Fibroblast of skin of scalp (primary cell): ENCODE measurements around the gene ADGRD1.
"Not testable (repeated sequence)": the region's sequence is repeated elsewhere in the genome, so short reads cannot be mapped to it uniquely, and the experiment has no call there.

Experiments
- DNase-seq: peaks from one replicate; pipeline ENCODE4 v3.0.0-alpha.2; 2013

ADGRD1 gene

DNA sequence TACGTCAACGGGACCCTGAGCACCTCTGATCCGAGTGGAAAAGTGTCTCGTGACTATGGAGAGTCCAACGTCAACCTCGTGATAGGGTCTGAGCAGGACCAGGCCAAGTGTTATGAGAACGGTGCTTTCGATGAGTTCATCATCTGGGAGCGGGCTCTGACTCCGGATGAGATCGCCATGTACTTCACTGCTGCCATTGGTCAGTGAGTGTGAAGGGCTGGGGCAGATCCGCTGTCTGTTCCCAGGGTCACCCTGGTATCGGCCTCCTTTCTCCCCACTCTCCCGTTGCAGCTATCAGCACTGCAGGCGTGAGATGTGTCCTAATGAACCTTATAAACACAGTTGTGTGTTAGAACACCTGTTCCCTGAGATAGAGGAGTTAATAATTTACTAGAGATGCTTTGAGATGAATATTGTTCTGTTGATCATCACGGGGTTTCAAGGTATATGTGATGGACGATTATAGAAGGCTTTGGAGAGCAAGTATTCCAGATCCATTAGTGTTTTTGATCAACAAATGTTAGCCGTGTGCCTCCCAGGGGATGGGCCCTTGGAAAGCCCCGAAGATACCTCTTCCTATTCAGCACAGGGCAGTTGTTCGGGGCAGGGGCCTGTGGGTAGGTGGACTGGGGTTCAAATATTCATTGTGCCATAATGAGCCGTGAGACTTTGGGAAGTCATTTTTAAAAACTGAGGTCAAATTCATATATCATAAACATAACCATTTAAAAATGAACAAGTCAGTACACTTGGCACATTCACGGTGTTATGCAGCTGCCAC lies 33.6 kb downstream of the ADGRD1 start:
- DNase-seq = no peak

- DNase-seq = no peak
These were observed 34.6 kb downstream of the ADGRD1 start for GRCh38 chr12:130988261-130988660.

- no peak for DNase-seq
These were observed 35.0 kb downstream of the ADGRD1 start for GRCh38 chr12:130988751-130989150.

DNA sequence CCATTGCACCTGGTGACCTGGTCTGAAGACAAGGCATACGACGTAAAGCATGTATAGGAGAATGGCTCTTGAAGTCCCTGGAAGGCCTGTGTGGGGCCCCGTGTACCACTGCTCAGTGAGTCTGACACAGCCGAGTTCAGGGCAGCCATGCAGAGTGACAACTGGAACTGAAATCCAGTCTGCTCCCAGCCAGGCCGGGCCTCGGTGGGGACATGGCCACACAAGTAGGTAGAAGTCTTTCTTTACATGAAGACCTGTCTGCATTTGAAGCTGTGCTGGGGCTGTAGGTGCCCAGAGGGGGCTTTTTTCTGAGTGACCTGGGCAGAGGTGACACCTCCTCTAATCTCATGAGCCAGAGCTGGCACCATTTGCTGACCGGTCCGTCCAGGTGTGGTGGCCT lies 35.7 kb downstream of the ADGRD1 start:
- DNase-seq = no peak

DNA sequence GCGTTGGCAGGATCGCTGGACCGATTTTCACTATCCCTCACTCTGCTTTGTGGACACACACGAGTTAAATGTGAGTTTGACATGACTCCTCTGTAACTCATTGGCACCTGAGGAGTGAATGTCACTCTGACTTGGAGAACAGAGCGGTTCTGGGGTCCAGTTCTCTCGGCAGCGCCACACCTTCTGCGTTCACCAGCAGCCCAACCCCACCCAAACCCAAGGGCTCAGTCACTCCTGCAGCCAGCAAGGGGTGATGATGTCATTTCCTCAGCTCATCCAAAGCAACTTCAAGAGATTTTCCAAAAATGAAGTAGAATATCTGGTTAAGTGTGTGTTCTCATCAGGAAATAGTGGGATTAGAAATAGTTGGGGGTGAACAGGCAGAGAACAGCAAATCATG lies 36.3 kb downstream of the ADGRD1 start:
- DNase-seq = no peak

DNA sequence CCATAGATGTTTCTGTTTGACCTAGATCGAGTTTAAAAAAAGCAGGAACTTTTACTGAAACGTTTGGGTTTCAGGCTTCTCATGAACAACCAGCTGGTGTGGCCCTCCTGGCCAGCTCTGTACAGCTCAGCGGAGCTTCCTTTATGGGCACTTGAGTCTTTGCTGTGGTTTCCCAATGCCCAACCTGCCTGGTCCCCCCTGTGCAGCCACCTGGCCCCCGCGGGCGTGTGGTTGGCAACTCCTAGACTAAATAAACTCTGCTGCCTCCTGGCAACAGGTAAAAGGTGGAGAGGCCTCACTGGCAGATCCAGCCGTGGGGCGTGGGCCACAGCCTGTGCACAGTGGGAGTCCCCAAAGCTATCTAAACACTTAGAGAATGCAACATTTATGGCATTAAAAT lies 38.7 kb downstream of the ADGRD1 start:
- DNase-seq = no peak

- no peak for DNase-seq
These were observed 39.4 kb downstream of the ADGRD1 start for GRCh38 chr12:130992979-130993538.

DNA sequence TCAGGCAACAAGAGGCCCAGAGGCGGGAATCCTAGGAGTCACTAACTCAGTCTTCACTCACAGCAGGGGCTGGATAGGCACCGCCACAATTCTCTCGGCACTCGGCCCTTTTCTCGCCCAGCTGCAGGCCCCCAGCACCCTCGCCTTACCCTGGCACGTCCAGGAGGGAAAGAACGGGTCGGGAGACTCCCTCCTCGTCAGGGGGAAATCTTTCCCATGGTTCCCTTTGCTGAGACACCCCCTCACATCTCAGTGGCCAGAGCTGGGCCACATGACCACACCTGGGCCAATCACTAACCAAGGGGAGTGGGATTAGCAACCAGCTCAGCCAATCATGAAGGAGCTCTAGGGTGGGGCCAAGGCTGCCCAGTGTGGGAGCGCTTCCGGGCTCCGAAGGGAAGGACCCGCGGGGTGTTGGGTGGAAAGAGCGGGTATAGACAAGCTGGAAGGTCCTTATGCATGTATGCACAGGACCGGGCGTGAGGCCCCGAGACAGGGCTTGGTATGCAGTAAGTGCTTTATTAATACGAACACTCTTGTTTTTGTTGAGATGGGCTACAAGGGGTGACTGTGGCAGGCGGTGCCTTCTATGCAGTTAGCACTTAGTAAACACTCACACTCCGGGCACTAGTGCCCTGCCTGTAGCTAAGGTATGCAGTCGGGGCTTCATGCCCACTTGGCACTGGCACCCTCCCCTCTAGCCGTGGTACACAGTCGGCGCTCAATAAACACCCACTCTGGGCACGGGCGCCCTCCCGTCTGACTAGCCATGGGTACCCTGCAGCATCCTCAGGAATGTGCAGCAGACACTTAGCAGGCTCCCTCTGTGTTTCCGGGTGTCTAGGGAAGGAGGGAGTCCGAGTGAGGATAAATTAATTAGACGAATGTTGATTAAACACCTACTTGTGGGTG lies 40.3 kb downstream of the ADGRD1 start:
- no peak for DNase-seq

DNA sequence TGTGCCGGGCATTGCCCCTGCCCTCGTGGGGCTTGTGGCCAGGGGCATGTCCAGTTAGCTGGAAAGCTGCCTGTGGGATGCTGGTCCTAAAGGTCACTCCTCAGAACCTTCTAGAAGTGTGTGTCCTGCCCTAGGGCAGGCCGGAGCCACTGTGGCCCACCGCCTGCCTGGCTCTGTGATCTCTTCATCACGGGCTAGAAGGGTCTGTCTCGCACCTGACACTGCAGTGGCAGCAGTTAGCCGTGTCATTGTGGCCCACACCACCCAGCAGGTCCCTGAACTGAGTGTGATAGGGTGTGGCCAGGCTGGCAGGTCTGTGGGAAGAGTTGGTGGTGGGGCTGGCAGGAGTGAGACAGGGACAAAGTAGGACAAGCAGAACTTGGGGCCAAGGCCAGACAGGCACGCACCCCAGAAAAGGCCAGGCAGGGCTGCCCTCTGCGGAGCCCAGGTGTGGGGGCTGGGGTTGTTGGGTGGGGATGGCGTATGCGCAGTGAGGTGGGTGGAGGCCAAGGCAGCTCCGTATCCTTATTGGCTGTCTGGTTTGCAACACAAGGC lies 41.2 kb downstream of the ADGRD1 start:
- DNase-seq = no peak

DNA sequence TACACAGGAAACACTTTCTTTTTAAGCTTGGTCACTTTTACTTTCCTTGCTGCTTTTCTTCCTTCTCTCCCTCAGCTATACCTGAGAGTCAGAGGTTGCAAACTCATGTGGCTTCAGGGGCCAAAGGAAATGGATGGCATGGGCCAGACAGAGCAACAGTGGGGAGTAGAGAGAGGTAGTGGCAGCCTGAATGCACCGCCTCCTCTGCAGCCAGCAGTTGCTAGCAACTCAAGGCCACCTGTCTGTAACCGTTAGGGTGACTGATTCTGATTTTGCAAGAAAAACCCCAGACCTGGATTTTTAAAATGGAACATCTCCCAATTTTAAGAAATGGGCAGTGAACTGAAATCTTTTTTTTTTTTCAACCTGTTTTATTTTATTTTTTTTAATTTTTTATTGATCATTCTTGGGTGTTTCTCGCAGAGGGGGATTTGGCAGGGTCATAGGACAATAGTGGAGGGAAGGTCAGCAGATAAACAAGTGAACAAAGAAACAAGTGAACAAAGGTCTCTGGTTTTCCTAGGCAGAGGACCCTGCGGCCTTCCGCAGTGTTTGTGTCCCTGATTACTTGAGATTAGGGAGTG lies 41.8 kb downstream of the ADGRD1 start:
- DNase-seq = not testable (repeated sequence)

- no peak for DNase-seq
These were observed 44.4 kb downstream of the ADGRD1 start for GRCh38 chr12:130998136-130998535.

GRCh38 chr12:131000000-131000486 lies 46.3 kb downstream of the ADGRD1 start:
- no peak for DNase-seq

GRCh38 chr12:131001493-131001892 lies 47.8 kb downstream of the ADGRD1 start:
- DNase-seq = no peak

DNA sequence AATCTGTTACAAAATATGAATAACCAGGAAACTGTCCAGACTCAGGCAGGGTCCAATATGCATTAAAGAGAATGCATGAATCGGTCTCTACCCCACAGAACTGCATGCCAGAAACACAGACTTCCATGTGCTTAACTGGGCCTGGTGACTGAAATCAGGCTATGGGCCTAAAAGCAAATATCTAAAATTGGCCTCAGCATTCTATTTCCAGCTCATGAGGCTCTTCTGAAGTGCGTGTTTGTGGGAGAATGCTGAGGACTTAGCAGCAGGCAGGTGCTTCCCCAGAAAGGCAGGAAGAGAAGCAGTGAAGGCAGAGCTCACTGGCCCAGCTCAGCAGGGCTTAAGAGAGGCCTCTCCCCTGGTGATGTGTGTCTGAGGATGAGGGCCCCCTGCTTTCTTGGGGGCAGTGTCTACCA lies 48.5 kb downstream of the ADGRD1 start:
- no peak for DNase-seq

DNA sequence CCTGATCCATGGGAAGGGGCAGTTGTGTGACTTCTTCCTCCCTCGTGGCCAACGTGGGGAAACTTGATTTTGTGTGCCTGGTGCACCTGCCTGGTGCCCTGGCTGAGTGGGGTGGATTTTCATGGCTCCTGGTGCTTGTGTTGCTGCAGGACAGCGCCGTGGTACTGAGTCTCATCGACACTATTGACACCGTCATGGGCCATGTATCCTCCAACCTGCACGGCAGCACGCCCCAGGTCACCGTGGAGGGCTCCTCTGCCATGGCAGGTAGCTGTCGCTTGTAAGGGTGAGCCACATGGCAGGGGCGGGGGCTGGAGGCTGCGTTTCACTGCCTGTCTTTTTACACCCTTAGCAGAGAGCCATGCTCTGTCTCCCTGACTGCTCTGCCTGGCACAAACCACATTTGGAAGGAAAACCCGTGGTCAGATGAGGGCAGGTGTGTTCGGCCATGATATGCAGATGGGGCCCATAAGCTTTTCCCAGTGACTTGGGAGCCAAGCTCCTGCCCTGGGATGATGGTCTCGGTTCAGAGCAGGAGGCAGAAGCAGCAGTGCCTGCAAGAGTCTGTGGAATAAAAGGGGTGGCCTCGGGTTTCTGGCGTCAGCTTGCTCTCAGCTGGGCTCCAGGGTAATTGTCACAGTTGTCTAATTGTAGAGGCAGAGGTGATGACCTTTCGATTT lies 49.5 kb downstream of the ADGRD1 start:
- no peak for DNase-seq

GRCh38 chr12:131003716-131004045 lies 50.0 kb downstream of the ADGRD1 start:
- no peak for DNase-seq

GRCh38 chr12:131004166-131004565 lies 50.5 kb downstream of the ADGRD1 start:
- no peak for DNase-seq

- no peak for DNase-seq
These were observed 51.7 kb downstream of the ADGRD1 start for GRCh38 chr12:131005161-131006035.

DNA sequence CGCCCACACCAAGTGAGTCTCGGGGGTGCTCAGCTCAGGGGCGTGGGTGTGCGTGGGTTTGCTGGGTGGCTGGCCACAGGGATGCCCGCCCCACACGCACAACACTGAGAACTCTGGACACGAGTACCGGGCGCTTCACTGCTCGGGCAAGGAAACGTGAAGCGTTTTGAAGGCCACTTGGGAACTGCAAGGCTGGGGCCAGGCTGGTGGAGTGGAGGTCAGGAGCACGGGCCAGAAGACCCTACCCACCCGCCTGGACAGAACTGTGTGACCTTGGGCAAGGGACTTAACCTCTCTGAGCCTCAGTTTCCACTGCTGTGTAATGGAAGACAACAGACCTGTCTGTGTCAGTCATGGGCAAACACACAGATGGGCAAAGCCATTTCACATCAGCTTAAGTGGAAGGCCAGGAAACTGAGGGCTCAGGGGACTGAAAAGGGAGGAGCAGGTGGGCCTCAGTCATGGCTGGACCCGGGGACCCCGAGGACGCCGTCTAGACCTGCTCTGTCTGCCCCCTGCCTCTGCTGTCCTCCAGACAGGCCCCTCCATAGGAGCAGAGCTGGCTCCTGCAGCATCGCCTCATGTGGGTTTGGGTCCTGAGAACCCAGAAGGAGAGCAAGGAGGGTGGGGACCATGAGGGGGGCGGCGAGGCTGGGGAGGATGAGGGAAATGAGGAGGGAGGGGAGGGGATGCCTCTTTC lies 52.5 kb downstream of the ADGRD1 start:
- no peak for DNase-seq

DNA sequence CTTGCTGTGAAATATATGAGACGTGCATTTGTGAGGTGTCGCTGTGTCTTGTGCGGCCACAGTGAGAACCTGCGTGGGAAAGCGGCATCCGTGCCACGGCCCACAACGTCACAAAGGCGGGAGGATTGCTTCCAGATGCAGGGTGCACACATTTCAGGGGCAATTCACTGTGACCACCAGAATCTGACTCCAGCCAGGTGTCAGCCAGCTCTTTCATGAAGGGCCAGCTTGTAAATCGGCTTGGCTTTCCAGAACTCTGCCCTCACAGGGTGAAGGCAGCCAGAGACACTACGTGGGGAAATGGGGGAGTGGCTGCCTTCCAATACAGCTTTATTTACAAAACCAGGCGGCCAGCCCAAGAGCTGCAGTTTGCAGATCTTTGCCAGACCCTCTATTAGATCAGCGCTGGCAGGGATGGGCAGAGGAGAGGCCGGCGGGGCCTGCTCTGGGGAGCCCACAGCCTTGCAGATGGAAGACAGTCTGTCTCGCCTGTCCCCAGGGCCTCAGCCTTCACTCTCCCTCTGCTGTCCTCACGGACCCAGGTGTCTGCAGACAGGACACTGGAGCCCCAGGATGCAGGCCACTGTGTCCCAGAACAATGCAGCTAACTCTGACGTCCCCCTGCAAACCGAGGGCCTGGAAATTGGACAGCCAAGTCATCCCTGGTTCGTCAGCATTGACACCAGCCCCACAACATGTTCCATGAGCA lies 53.5 kb downstream of the ADGRD1 start:
- no peak for DNase-seq
